ENCODE results near the gene FHL2.
"Not testable (repeated sequence)": the region's sequence is repeated elsewhere in the genome, so short reads cannot be mapped to it uniquely, and the experiment has no call there.

Gene FHL2

GRCh38 chr2:105329197-105329554 lies 69.7 kb downstream of the FHL2 start:
- H2AFZ ChIP-seq (ENCODE audit: low read length), result peak overlapping the region; percentile 22; the same call in 1 of the 2 replicates

GRCh38 chr2:105328281-105329196 lies 70.3 kb downstream of the FHL2 start:
- no peaks in the 10 kb centered on the region for H3K27me3 ChIP-seq (ENCODE audit: insufficient read depth, low read length, poor library complexity, severe bottlenecking)
- peak overlapping the region; percentile 88 for H3K4me3 ChIP-seq (ENCODE audit: low read length, poor library complexity, severe bottlenecking)
- peak overlapping the region; percentile 89 for H3K9ac ChIP-seq (ENCODE audit: low read depth, low read length, poor library complexity, severe bottlenecking)
- TF ChIP-seq EZH2phosphoT487 (IDR thresholded peaks at IDR 0.05; ENCODE audit: borderline replicate concordance) (no peak), CTCF (conservative IDR thresholded peaks at IDR 0.05; ENCODE audit: low read length) (no peak)
- peak overlapping the region; percentile 22; the same call in 1 of the 2 replicates for H2AFZ ChIP-seq (ENCODE audit: low read length)
- H4K20me1 ChIP-seq (ENCODE audit: insufficient read depth, low read length, poor library complexity, severe bottlenecking), result peaks cover 24% of the 10 kb centered on the region
- H3K4me1 ChIP-seq (ENCODE audit: insufficient read depth, low read length, poor library complexity, severe bottlenecking), result peaks cover 55% of the 10 kb centered on the region
- H3K9me2 ChIP-seq (replicated peaks; ENCODE audit: low read depth, low read length), result no peaks in the 10 kb centered on the region
- H3K4me2 ChIP-seq (ENCODE audit: low read depth, low read length, poor library complexity, severe bottlenecking), result peak overlapping the region; percentile 91
- peaks cover 58% of the 10 kb centered on the region for H3K79me2 ChIP-seq (ENCODE audit: insufficient read depth, low read length)
- 0 out of 2 replicates have a peak, but pooled peaks cover 7% of the 10 kb centered on the region for H3F3A ChIP-seq (ENCODE audit: low read depth)
- no peaks in the 10 kb centered on the region for H3K9me3 ChIP-seq (ENCODE audit: insufficient read depth, low read depth, low read length)
- no peaks in the 10 kb centered on the region for H3K36me3 ChIP-seq (ENCODE audit: insufficient read depth, low read length)

More at GRCh38 chr2:105329197-105329554, 69.7 kb downstream of the FHL2 start:
- Histone ChIP-seq H3K4me2 (ENCODE audit: low read depth, low read length, poor library complexity, severe bottlenecking) (peak overlapping the region; percentile 91), H3K27me3 (ENCODE audit: insufficient read depth, low read length, poor library complexity, severe bottlenecking) (no peaks in the 10 kb centered on the region), H3K9me3 (ENCODE audit: insufficient read depth, low read depth, low read length) (no peaks in the 10 kb centered on the region), H3K36me3 (ENCODE audit: insufficient read depth, low read length) (no peaks in the 10 kb centered on the region), H3K9ac (ENCODE audit: low read depth, low read length, poor library complexity, severe bottlenecking) (peak overlapping the region; percentile 89), H3K9me2 (replicated peaks; ENCODE audit: low read depth, low read length) (no peaks in the 10 kb centered on the region), H3K79me2 (ENCODE audit: insufficient read depth, low read length) (peaks cover 51% of the 10 kb centered on the region), H3F3A (ENCODE audit: low read depth) (0 out of 2 replicates have a peak, but pooled peaks cover 7% of the 10 kb centered on the region), H4K20me1 (ENCODE audit: insufficient read depth, low read length, poor library complexity, severe bottlenecking) (peaks cover 23% of the 10 kb centered on the region), H3K4me1 (ENCODE audit: insufficient read depth, low read length, poor library complexity, severe bottlenecking) (peaks cover 49% of the 10 kb centered on the region), H3K4me3 (ENCODE audit: low read length, poor library complexity, severe bottlenecking) (peak overlapping the region; percentile 88)
- TF ChIP-seq CTCF (conservative IDR thresholded peaks at IDR 0.05; ENCODE audit: low read length) (no peak), EZH2phosphoT487 (IDR thresholded peaks at IDR 0.05; ENCODE audit: borderline replicate concordance) (no peak)

- TF ChIP-seq EZH2phosphoT487 (IDR thresholded peaks at IDR 0.05; ENCODE audit: borderline replicate concordance), result no peak
- TF ChIP-seq CTCF (conservative IDR thresholded peaks at IDR 0.05; ENCODE audit: low read length), result no peak
- H3K4me3 ChIP-seq (ENCODE audit: low read length, poor library complexity, severe bottlenecking), result peak overlapping the region; percentile 88
Observed at GRCh38 chr2:105327690-105328089, 71.2 kb downstream of the FHL2 start.

GRCh38 chr2:105327271-105327670 lies 71.6 kb downstream of the FHL2 start:
- Histone ChIP-seq H3K9ac (ENCODE audit: low read depth, low read length, poor library complexity, severe bottlenecking) (peak overlapping the region; percentile 89), H3K4me3 (ENCODE audit: low read length, poor library complexity, severe bottlenecking) (peak overlapping the region; percentile 88), H3K79me2 (ENCODE audit: insufficient read depth, low read length) (peaks cover 70% of the 10 kb centered on the region), H3K4me1 (ENCODE audit: insufficient read depth, low read length, poor library complexity, severe bottlenecking) (peaks cover 65% of the 10 kb centered on the region), H4K20me1 (ENCODE audit: insufficient read depth, low read length, poor library complexity, severe bottlenecking) (peaks cover 24% of the 10 kb centered on the region), H3K4me2 (ENCODE audit: low read depth, low read length, poor library complexity, severe bottlenecking) (peak overlapping the region; percentile 91)
- H3K9me3 ChIP-seq (ENCODE audit: insufficient read depth, low read depth, low read length); H3K36me3 ChIP-seq (ENCODE audit: insufficient read depth, low read length); H3F3A ChIP-seq (ENCODE audit: low read depth); H3K9me2 ChIP-seq (replicated peaks; ENCODE audit: low read depth, low read length); H3K27me3 ChIP-seq (ENCODE audit: insufficient read depth, low read length, poor library complexity, severe bottlenecking); H2AFZ ChIP-seq (ENCODE audit: low read length): not testable (repeated sequence)

More at GRCh38 chr2:105327690-105328089, 71.2 kb downstream of the FHL2 start:
- H3K4me2 ChIP-seq (ENCODE audit: low read depth, low read length, poor library complexity, severe bottlenecking), result peak overlapping the region; percentile 91
- H3F3A ChIP-seq (ENCODE audit: low read depth), result 0 out of 2 replicates have a peak, but pooled peaks cover 7% of the 10 kb centered on the region
- H3K9me3 ChIP-seq (ENCODE audit: insufficient read depth, low read depth, low read length), result no peaks in the 10 kb centered on the region
- peaks cover 64% of the 10 kb centered on the region for H3K4me1 ChIP-seq (ENCODE audit: insufficient read depth, low read length, poor library complexity, severe bottlenecking)
- no peaks in the 10 kb centered on the region for H3K27me3 ChIP-seq (ENCODE audit: insufficient read depth, low read length, poor library complexity, severe bottlenecking)
- H2AFZ ChIP-seq (ENCODE audit: low read length), result no peak overlapping the region
- H4K20me1 ChIP-seq (ENCODE audit: insufficient read depth, low read length, poor library complexity, severe bottlenecking), result peaks cover 24% of the 10 kb centered on the region
- H3K79me2 ChIP-seq (ENCODE audit: insufficient read depth, low read length), result peaks cover 66% of the 10 kb centered on the region
- H3K36me3 ChIP-seq (ENCODE audit: insufficient read depth, low read length), result no peaks in the 10 kb centered on the region
- H3K9ac ChIP-seq (ENCODE audit: low read depth, low read length, poor library complexity, severe bottlenecking), result peak overlapping the region; percentile 89
- no peaks in the 10 kb centered on the region for H3K9me2 ChIP-seq (replicated peaks; ENCODE audit: low read depth, low read length)
